Naive thymus-derived CD4-positive, alpha-beta T cell (primary cell): Measurements from ENCODE around the gene RBM34. TPM values are rescaled to one million over a fixed set of nuclear protein-coding genes. Genes with fewer than 3 reads are reported as not detected.

ENCODE experiments used
- ATAC-seq: fragments of 150-1000 bp; cut with Tn5 transposase; 2 replicates; pipeline ENCODE4 v1.10.0; 2021; ENCODE audit warnings: mild to moderate bottlenecking, moderate library complexity
- CTCF ChIA-PET: fragments of 350-600 bp; sonication (Branson Sonifier 250); formaldehyde crosslinking; loops from one replicate; lab custom pipeline; 2021; ENCODE audit warnings: antibody characterized with exemption; lab: Charles Lee
- POLR2A ChIA-PET: fragments of 350-600 bp; sonication (Branson Sonifier 250); formaldehyde crosslinking; loops from one replicate; lab custom pipeline; 2021; ENCODE audit warnings: antibody characterized with exemption, inconsistent platforms; lab: Charles Lee
- DNase-seq, 9 donors: peaks; one replicate each; pipeline versions ENCODE4 v3.0.0 to v3.0.0-alpha.2; 2020 to 2022; ENCODE audit warnings: mixed read lengths in 1 of 9
- H3K27ac ChIP-seq: one replicate; pipeline ENCODE4 v1.7.0; 2013; ENCODE audit warnings: mild to moderate bottlenecking, low read depth, low read length, moderate library complexity
- H3K27me3 ChIP-seq, 2 donors: one replicate each; pipeline ENCODE4 v1.7.0; 2013; ENCODE audit warnings: low read length in 2 of 2, mild to moderate bottlenecking in 2 of 2, moderate library complexity in 2 of 2; ENCODE audit not compliant: control insufficient read depth in 2 of 2, insufficient read depth in 2 of 2
- H3K36me3 ChIP-seq, 3 experiments: 1 replicate in 2 of 3; 2 replicates in 1 of 3; pipeline ENCODE4 v1.7.0; 2013; ENCODE audit warnings: low read length in 3 of 3, mild to moderate bottlenecking in 3 of 3, moderate library complexity in 1 of 3; ENCODE audit not compliant: insufficient read depth in 3 of 3, control insufficient read depth in 2 of 3
- H3K4me1 ChIP-seq, 2 donors: one replicate each; pipeline ENCODE4 v1.7.0; 2013; ENCODE audit warnings: low read length in 2 of 2, mild to moderate bottlenecking in 2 of 2, moderate library complexity in 1 of 2; ENCODE audit not compliant: control insufficient read depth in 2 of 2, insufficient read depth in 2 of 2
- H3K4me3 ChIP-seq: 2 replicates; pipeline ENCODE4 v1.7.0; 2013; ENCODE audit warnings: mild to moderate bottlenecking, low read length
- H3K9me3 ChIP-seq, 3 experiments: 1 replicate in 2 of 3; 2 replicates in 1 of 3; pipeline ENCODE4 v1.7.0; 2013; ENCODE audit warnings: low read length in 3 of 3; ENCODE audit not compliant: control insufficient read depth in 2 of 3
- H3K27ac Mint-ChIP-seq, 9 donors: one replicate each; pipeline ENCODE4 v1.8.0; 2020 to 2022; ENCODE audit warnings: mixed read lengths in 9 of 9, mild to moderate bottlenecking in 8 of 9, moderate library complexity in 5 of 9, inconsistent platforms in 2 of 9
- H3K27me3 Mint-ChIP-seq, 5 donors: one replicate each; pipeline ENCODE4 v1.8.0; 2021 to 2022; ENCODE audit warnings: mixed read lengths in 5 of 5, mild to moderate bottlenecking in 1 of 5
- H3K36me3 Mint-ChIP-seq, 5 donors: one replicate each; pipeline ENCODE4 v1.8.0; 2020 to 2022; ENCODE audit warnings: mixed read lengths in 5 of 5, mild to moderate bottlenecking in 3 of 5, inconsistent platforms in 1 of 5
- H3K4me1 Mint-ChIP-seq, 7 donors: one replicate each; pipeline ENCODE4 v1.8.0; 2020 to 2022; ENCODE audit warnings: mixed read lengths in 7 of 7, mild to moderate bottlenecking in 3 of 7, inconsistent platforms in 1 of 7
- H3K4me3 Mint-ChIP-seq, 10 donors: one replicate each; pipeline ENCODE4 v1.8.0; 2020 to 2022; ENCODE audit warnings: mild to moderate bottlenecking in 10 of 10, mixed read lengths in 10 of 10, moderate library complexity in 6 of 10, inconsistent platforms in 2 of 10
- H3K9me3 Mint-ChIP-seq, 11 donors: one replicate each; pipeline ENCODE4 v1.8.0; 2020 to 2022; ENCODE audit warnings: mixed read lengths in 11 of 11, mild to moderate bottlenecking in 4 of 11, inconsistent platforms in 1 of 11, moderate library complexity in 1 of 11
- intact Hi-C, 2 donors: fragments of 100-400 bp; cut with micrococcal nuclease; formaldehyde crosslinking; loops; one replicate each; pipeline ENCODE4 v1.15.1; 2023
- polyA plus RNA-seq, 2 donors: library from polyadenylated mRNA; unstranded; fragments of 300-500 nt; fragmentation: Illumina TruSeq; gene quantifications; one replicate each; pipeline ENCODE4 v1.2.3, GENCODE V29; 2021
- total RNA-seq, 6 experiments: library from RNA in 5 of 6; stranded (reverse) in 5 of 6; gene quantifications; 1 replicate in 5 of 6; 2 replicates in 1 of 6; pipeline ENCODE4 v1.2.3 and lab custom pipeline; 2021 to 2026

The RBM34 gene
- total and polyA plus RNA-seq, 7 experiments from 2014 or later = 65.0 to 171 (median 129) TPM

DNA sequence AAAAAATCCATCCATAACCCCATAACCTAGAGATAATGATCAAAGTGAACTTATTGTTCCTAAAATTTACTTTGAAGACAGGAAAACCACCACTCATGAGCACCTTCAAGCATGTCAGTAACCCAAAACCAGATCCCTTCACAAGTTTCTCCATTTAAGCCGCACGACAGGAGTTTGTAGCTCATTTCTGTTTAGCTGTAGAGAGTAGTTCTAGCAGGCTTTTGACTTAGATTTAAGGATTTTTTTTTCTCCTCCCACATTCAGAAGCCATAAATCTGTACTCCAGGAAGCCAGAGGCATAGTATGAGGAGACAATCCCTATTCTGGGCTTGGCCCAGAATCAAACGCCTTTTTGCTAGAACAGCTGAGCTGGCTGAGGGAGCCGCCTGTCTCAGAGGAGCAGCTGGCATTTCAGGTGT lies 58.0 kb downstream of the RBM34 start:
- Mint-ChIP-seq H3K27ac (peak overlapping the region in 8 of 9 donors; percentile 34 to 82 (median 76)), H3K36me3 (peaks cover 0 to 12% (median 5%) of the 10 kb centered on the region in 5 donors), H3K4me1 (peaks cover 20 to 47% (median 39%) of the 10 kb centered on the region in 7 donors), H3K4me3 (peak overlapping the region; percentile 56 to 82 (median 70)), H3K27me3 (peaks cover 0 to 5% (median 0%) of the 10 kb centered on the region in 5 donors), H3K9me3 (peaks cover 0 to 2% (median 0%) of the 10 kb centered on the region in 11 donors)
- CTCF ChIA-PET = interaction anchor here (1.1 to 7.1 kb wide), 3 partner anchors 12 to 313 kb away, joined by 5 to 41 read pairs (median 7); no protein-coding TSS in a partner anchor
- Histone ChIP-seq H3K4me1 (peaks cover 21 to 23% of the 10 kb centered on the region in 2 donors), H3K36me3 (peaks cover 0 to 2% (median 0%) of the 10 kb centered on the region in 3 experiments), H3K27ac (no peak overlapping the region), H3K4me3 (no peak overlapping the region), H3K9me3 (no peaks in the 10 kb centered on the region), H3K27me3 (no peaks in the 10 kb centered on the region)
- DNase-seq (peak in 8 of 9 donors; percentile 20 to 78 (median 69)), ATAC-seq (peak; percentile 64)
- POLR2A ChIA-PET = interaction anchor here (1.3 kb wide), 1 partner anchor 26 kb away, joined by 3 read pairs; the partner anchor contains the start of gene TOMM20
- intact Hi-C loops = loop anchor here (5.0 to 10.0 kb wide), 6 partner anchors 104 to 679 kb away; partner anchors contain the start of genes B3GALNT2 (in 2 of the 2), ARID4B (in 1 of the 2) and GGPS1 (in 1 of the 2)

DNA sequence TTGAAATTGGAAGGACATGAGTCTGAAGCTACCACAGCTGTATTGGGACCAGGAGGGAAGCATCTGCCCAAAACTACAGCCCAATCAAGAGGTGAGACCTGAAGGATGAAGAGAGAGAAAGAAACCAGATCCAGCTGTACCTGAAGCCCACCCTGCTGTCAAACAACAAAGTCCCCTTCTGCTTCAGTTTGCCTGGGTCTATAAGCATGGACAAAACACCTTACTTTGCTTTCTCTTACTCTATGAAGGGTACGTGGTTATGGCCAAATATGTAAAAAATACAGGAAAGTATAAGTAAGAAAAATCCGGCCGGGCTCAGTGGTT lies 58.8 kb downstream of the RBM34 start:
- intact Hi-C loops = loop anchor here (5.0 to 10.0 kb wide), 6 partner anchors 105 to 680 kb away; partner anchors contain the start of genes B3GALNT2 (in 2 of the 2), ARID4B (in 1 of the 2) and GGPS1 (in 1 of the 2)
- H3K36me3 ChIP-seq = no peaks in the 10 kb centered on the region
- Mint-ChIP-seq H3K9me3 (peaks cover 0 to 2% (median 0%) of the 10 kb centered on the region in 11 donors), H3K36me3 (peaks cover 0 to 9% (median under 1%) of the 10 kb centered on the region in 5 donors), H3K27ac (peak overlapping the region in 1 of 9 donors; percentile 23), H3K27me3 (peaks cover 0 to 5% (median 0%) of the 10 kb centered on the region in 5 donors), H3K4me1 (peaks cover 20 to 47% (median 39%) of the 10 kb centered on the region in 7 donors), H3K4me3 (peak overlapping the region in 4 of 10 donors; percentile 18 to 48 (median 26))
- no peaks in the 10 kb centered on the region for H3K27me3 ChIP-seq
- DNase-seq = peak in 1 of 9 donors; percentile 8
- no peak for ATAC-seq
- ChIA-PET POLR2A (interaction anchor here (0.6 to 1.3 kb wide), 2 partner anchors 27 to 53 kb away, joined by 3 read pairs; partner anchors contain the start of gene TOMM20), CTCF (interaction anchor here (1.3 kb wide), 1 partner anchor 11 kb away, joined by 7 read pairs; no protein-coding TSS in a partner anchor)
- H3K9me3 ChIP-seq = no peaks in the 10 kb centered on the region
- no peak overlapping the region for H3K27ac ChIP-seq
- no peak overlapping the region for H3K4me3 ChIP-seq
- H3K4me1 ChIP-seq = peaks cover 21 to 23% of the 10 kb centered on the region in 2 donors

DNA sequence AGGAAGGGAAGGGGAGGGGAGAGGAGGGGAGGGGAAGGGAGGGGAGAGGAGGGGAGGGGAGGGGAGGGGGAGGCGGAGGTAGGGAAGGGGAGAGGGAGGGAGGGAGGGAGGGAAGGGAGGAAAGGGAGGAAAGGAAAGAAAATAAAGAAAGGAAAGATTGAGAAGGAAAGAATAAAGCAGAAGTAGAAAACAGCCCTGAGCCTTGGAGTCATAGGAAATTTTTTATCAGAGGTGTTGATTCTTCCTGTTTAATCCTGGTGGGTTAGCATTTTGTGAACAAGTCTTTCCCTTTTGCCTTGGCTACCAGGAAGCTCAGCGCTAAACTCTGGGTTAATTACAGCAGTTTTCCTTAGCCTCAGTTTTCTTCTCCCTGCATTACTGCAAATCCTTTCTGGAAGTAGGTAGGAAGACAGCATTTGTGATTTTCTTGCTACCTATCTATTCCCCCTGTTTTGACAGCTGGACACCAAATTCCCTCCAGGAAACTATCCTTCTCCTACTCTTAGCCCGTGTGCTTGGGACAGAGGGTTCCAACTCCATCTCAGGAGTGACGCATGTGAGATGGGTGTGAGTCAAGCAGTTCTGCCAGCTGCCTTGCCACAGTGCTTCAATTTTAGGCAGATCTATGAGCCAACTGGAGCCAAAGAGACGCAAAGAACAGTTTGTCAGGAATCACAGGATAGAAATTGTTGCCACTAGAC lies 59.3 kb downstream of the RBM34 start:
- H3K36me3 ChIP-seq = no peaks in the 10 kb centered on the region
- ChIA-PET POLR2A (interaction anchor here (0.6 to 1.2 kb wide), 2 partner anchors 25 to 54 kb away, joined by 3 read pairs; no protein-coding TSS in a partner anchor), CTCF (no interaction called here)
- peaks cover 0 to 5% (median 0%) of the 10 kb centered on the region in 5 donors for H3K27me3 Mint-ChIP-seq
- intact Hi-C loops = loop anchor here (5.0 to 10.0 kb wide), 6 partner anchors 106 to 681 kb away; partner anchors contain the start of genes B3GALNT2 (in 2 of the 2), ARID4B (in 1 of the 2) and GGPS1 (in 1 of the 2)
- H3K4me1 ChIP-seq = peaks cover 21 to 23% of the 10 kb centered on the region in 2 donors
- H3K36me3 Mint-ChIP-seq = peaks cover 0 to 5% (median 0%) of the 10 kb centered on the region in 5 donors
- H3K27ac ChIP-seq = no peak overlapping the region
- peak overlapping the region in 4 of 10 donors; percentile 18 to 48 (median 26) for H3K4me3 Mint-ChIP-seq
- DNase-seq (no peak), ATAC-seq (no peak)
- peak overlapping the region in 1 of 9 donors; percentile 23 for H3K27ac Mint-ChIP-seq
- no peaks in the 10 kb centered on the region for H3K9me3 ChIP-seq
- H3K4me3 ChIP-seq = no peak overlapping the region
- no peaks in the 10 kb centered on the region for H3K27me3 ChIP-seq
- H3K4me1 Mint-ChIP-seq = peaks cover 20 to 42% (median 36%) of the 10 kb centered on the region in 7 donors
- H3K9me3 Mint-ChIP-seq = peaks cover 0 to 2% (median 0%) of the 10 kb centered on the region in 11 donors

DNA sequence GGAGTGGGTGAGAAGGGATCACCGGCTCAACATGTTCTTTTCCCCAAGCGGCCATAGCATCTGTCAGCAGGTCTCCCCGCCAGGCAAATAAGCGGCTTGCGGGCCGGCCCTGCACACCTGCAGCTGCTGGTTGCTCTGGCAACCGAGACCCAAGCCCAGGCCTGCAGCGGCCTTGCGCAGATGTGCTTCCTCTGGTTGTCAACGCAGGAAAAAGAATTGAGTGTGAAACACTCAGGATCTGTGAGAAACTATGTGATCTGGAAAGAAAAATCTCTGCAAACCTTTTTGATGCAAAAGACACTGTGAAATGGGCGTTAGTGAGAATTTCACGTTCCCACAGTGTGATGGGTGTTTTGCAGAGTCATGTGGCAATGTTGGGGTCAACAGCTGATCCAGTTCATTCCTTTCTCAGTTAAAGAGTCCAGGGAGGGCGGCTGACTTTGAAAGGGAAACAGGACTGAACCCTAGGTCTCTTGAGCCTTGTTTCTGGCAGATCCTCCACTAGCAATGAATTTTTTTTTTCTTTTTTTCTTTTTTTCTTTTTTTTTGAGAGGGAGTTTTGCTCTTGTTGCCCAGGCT lies 60.8 kb downstream of the RBM34 start:
- H3K36me3 Mint-ChIP-seq = peaks cover 0 to 3% (median 0%) of the 10 kb centered on the region in 5 donors
- H3K27me3 ChIP-seq = no peaks in the 10 kb centered on the region
- peaks cover 0 to 5% (median 0%) of the 10 kb centered on the region in 5 donors for H3K27me3 Mint-ChIP-seq
- no peaks in the 10 kb centered on the region for H3K9me3 ChIP-seq
- no peak overlapping the region for H3K4me3 ChIP-seq
- peaks cover 16 to 21% of the 10 kb centered on the region in 2 donors for H3K4me1 ChIP-seq
- no peak overlapping the region for H3K4me3 Mint-ChIP-seq
- peak in 1 of 9 donors; percentile 4 for DNase-seq
- ChIA-PET CTCF (no interaction called here), POLR2A (interaction anchor here (0.6 kb wide), 1 partner anchor 231 kb away, joined by 3 read pairs; no protein-coding TSS in a partner anchor)
- H3K4me1 Mint-ChIP-seq = peaks cover 20 to 38% (median 33%) of the 10 kb centered on the region in 7 donors
- no peak for ATAC-seq
- intact Hi-C loops = loop anchor here (5.0 to 10.0 kb wide), 6 partner anchors 107 to 682 kb away; partner anchors contain the start of genes B3GALNT2 (in 2 of the 2), ARID4B (in 1 of the 2) and GGPS1 (in 1 of the 2)
- no peaks in the 10 kb centered on the region for H3K36me3 ChIP-seq
- peaks cover 0 to 2% (median 0%) of the 10 kb centered on the region in 11 donors for H3K9me3 Mint-ChIP-seq
- no peak overlapping the region for H3K27ac Mint-ChIP-seq
- H3K27ac ChIP-seq = no peak overlapping the region

DNA sequence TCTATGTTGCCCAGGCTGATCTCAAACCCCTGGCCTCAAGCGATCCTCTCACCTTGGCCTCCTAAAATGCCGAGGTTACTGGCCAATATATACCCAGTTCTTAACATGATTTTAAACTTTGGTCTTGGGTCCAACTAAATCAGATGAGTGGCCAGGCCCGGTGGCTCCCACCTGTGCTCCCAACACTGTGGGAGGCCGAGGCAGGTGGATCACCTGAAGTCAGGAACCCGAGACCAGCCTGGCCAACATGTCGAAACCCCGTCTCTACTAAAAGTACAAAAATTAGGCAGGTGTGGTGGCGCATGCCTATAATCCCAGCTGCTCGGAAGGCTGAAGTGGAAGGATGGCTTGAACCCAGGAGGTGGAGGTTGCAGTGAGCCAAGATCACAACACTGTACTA lies 62.1 kb downstream of the RBM34 start:
- Mint-ChIP-seq H3K27ac (no peak overlapping the region), H3K4me3 (no peak overlapping the region), H3K27me3 (peaks cover 0 to 5% (median 0%) of the 10 kb centered on the region in 5 donors), H3K36me3 (peaks cover 0 to 3% (median 0%) of the 10 kb centered on the region in 5 donors), H3K9me3 (peaks cover 0 to 2% (median 0%) of the 10 kb centered on the region in 11 donors), H3K4me1 (peaks cover 12 to 27% (median 21%) of the 10 kb centered on the region in 7 donors)
- ATAC-seq = no peak
- H3K4me1 ChIP-seq = peaks cover 6 to 15% of the 10 kb centered on the region in 2 donors
- POLR2A ChIA-PET = no interaction called here
- CTCF ChIA-PET = no interaction called here
- H3K27ac ChIP-seq = no peak overlapping the region
- H3K9me3 ChIP-seq = no peaks in the 10 kb centered on the region
- no peaks in the 10 kb centered on the region for H3K27me3 ChIP-seq
- H3K4me3 ChIP-seq = no peak overlapping the region
- intact Hi-C loops = loop anchor here in 1 of 2 donors (5.0 kb wide), 1 partner anchor 873 kb away; no protein-coding TSS in a partner anchor
- H3K36me3 ChIP-seq = no peaks in the 10 kb centered on the region
- peak in 1 of 9 donors; percentile 16 for DNase-seq

DNA sequence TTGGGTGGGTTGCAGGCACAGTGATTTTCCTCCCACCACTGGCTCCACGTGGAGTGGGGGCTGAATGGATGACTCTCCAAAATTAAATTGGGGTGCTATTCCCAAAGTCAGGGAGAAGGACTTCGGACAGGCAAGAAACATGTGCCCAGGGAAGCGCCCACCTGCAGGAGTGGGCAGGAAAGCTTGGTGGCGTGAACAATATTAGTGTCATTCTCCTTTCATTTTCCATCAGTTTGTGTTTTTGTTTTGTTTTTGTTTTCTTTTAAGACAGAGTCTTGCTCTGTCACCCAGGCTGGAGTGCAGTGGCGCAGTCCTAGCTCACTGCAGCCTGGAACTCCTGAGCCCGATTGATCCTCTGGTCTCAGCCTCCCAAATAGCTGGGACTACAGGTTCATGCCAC lies 62.5 kb downstream of the RBM34 start:
- H3K36me3 ChIP-seq = no peaks in the 10 kb centered on the region
- peaks cover 4 to 11% of the 10 kb centered on the region in 2 donors for H3K4me1 ChIP-seq
- no peak overlapping the region for H3K27ac ChIP-seq
- Mint-ChIP-seq H3K36me3 (peaks cover 0 to 3% (median 0%) of the 10 kb centered on the region in 5 donors), H3K27ac (no peak overlapping the region), H3K9me3 (peaks cover 0 to 2% (median 0%) of the 10 kb centered on the region in 11 donors), H3K4me1 (peaks cover 12 to 27% (median 21%) of the 10 kb centered on the region in 7 donors), H3K27me3 (peaks cover 0 to 5% (median 0%) of the 10 kb centered on the region in 5 donors), H3K4me3 (no peak overlapping the region)
- ATAC-seq (no peak), DNase-seq (peak in 1 of 9 donors; percentile 4)
- no peak overlapping the region for H3K4me3 ChIP-seq
- ChIA-PET POLR2A (interaction anchor here (1.1 kb wide), 1 partner anchor 487 kb away, joined by 6 read pairs; no protein-coding TSS in a partner anchor), CTCF (no interaction called here)
- H3K27me3 ChIP-seq = no peaks in the 10 kb centered on the region
- intact Hi-C loops = loop anchor here in 1 of 2 donors (5.0 kb wide), 1 partner anchor 874 kb away; no protein-coding TSS in a partner anchor
- no peaks in the 10 kb centered on the region for H3K9me3 ChIP-seq
